Measurements from ENCODE around the gene ARPP21. TPM values are rescaled to one million over a fixed set of nuclear protein-coding genes. Genes with fewer than 3 reads are reported as not detected.

ARPP21 gene
- polyA plus RNA-seq, 1 of the 3 experiments (the other 2 are of a cell fraction), result 1.6 TPM

DNA sequence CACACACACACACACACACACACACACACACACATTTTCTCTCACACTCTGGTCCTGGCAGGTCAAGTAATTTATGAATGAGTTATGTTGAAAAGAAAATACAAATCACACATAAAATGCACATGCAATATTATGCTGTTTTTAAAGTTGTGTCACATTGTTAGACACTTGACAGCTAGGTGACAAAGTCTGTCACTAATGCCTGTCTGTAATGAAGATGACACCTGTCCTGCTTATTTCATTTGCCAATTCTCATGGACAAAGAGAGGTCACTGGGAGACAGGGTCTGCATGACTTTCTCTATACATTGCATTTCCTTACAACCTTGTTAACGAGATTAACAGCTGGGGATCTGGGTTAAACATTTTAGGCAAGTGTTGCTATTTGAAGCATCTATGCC lies 71.2 kb downstream of the ARPP21 start:
- WGBS (ENCODE audit: low lambda C conversion rate), result 56% methylated on average over 1 of the region's 1 CpG
- TF ChIP-seq EP300 (IDR thresholded peaks at IDR 0.05; ENCODE audit: borderline replicate concordance in 1 of 2, low read depth in 1 of 2, low read length in 1 of 2) (no peak), SIN3A (IDR thresholded peaks at IDR 0.05; ENCODE audit: borderline replicate concordance, low read depth, low read length) (no peak), RFX5 (IDR thresholded peaks at IDR 0.05; ENCODE audit: low read length) (no peak), GATA2 (CRISPR knock-in tag; IDR thresholded peaks at IDR 0.05) (no peak), FOXJ3 (CRISPR knock-in tag; IDR thresholded peaks at IDR 0.05) (no peak), EZH2phosphoT487 (IDR thresholded peaks at IDR 0.05; ENCODE audit: borderline replicate concordance, low read depth) (no peak), RAD21 (IDR thresholded peaks at IDR 0.05; ENCODE audit: low read length) (no peak), YY1 (IDR thresholded peaks at IDR 0.05; ENCODE audit: low read depth) (no peak), CHD2 (IDR thresholded peaks at IDR 0.05; ENCODE audit: low read length, partially characterized antibody) (no peak)
- TF ChIP-seq, protein P1, sequence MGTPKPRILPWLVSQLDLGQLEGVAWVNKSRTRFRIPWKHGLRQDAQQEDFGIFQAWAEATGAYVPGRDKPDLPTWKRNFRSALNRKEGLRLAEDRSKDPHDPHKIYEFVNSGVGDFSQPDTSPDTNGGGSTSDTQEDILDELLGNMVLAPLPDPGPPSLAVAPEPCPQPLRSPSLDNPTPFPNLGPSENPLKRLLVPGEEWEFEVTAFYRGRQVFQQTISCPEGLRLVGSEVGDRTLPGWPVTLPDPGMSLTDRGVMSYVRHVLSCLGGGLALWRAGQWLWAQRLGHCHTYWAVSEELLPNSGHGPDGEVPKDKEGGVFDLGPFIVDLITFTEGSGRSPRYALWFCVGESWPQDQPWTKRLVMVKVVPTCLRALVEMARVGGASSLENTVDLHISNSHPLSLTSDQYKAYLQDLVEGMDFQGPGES (IDR thresholded peaks at IDR 0.05; ENCODE audit: low read depth, low read length), result no peak
- TF ChIP-seq, protein P2, sequence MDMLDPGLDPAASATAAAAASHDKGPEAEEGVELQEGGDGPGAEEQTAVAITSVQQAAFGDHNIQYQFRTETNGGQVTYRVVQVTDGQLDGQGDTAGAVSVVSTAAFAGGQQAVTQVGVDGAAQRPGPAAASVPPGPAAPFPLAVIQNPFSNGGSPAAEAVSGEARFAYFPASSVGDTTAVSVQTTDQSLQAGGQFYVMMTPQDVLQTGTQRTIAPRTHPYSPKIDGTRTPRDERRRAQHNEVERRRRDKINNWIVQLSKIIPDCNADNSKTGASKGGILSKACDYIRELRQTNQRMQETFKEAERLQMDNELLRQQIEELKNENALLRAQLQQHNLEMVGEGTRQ (IDR thresholded peaks at IDR 0.05; ENCODE audit: borderline replicate concordance, low read depth, low read length), result no peak
- TF ChIP-seq, protein P3, sequence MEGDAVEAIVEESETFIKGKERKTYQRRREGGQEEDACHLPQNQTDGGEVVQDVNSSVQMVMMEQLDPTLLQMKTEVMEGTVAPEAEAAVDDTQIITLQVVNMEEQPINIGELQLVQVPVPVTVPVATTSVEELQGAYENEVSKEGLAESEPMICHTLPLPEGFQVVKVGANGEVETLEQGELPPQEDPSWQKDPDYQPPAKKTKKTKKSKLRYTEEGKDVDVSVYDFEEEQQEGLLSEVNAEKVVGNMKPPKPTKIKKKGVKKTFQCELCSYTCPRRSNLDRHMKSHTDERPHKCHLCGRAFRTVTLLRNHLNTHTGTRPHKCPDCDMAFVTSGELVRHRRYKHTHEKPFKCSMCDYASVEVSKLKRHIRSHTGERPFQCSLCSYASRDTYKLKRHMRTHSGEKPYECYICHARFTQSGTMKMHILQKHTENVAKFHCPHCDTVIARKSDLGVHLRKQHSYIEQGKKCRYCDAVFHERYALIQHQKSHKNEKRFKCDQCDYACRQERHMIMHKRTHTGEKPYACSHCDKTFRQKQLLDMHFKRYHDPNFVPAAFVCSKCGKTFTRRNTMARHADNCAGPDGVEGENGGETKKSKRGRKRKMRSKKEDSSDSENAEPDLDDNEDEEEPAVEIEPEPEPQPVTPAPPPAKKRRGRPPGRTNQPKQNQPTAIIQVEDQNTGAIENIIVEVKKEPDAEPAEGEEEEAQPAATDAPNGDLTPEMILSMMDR (IDR thresholded peaks at IDR 0.05), result no peak
- Histone ChIP-seq H3K36me3 (replicated peaks in 1 of 2; ENCODE audit: control insufficient read depth in 1 of 2, insufficient read depth in 2 of 2, low read length in 1 of 2) (no peaks in the 10 kb centered on the region), H3K27me3 (ENCODE audit: insufficient read depth) (no peaks in the 10 kb centered on the region), H3K4me3 (ENCODE audit: low read depth in 2 of 2, low read length in 1 of 2) (no peak overlapping the region), H3K9me3 (no peaks in the 10 kb centered on the region), H3K79me2 (ENCODE audit: insufficient read depth) (no peaks in the 10 kb centered on the region), H3K9ac (no peak overlapping the region), H4K20me1 (ENCODE audit: insufficient read depth) (no peaks in the 10 kb centered on the region), H3K9me2 (no peaks in the 10 kb centered on the region), H3K27ac (ENCODE audit: low read depth in 2 of 2, low read length in 1 of 2) (no peak overlapping the region), H3F3A (replicated peaks; ENCODE audit: insufficient read depth) (peaks cover 5% of the 10 kb centered on the region), H3K4me1 (ENCODE audit: control insufficient read depth in 1 of 2, insufficient read depth in 2 of 2, low read depth in 1 of 2, low read length in 1 of 2) (no peaks in the 10 kb centered on the region), H3K4me2 (no peak overlapping the region), H2AFZ (ENCODE audit: low read depth) (no peak overlapping the region)
- ChIA-PET CTCF (interaction anchor here (1.4 kb wide), 1 partner anchor 10 kb away, joined by 6 read pairs; no protein-coding TSS in a partner anchor), POLR2A (no interaction called here)
- DNase-seq, result no peak

DNA sequence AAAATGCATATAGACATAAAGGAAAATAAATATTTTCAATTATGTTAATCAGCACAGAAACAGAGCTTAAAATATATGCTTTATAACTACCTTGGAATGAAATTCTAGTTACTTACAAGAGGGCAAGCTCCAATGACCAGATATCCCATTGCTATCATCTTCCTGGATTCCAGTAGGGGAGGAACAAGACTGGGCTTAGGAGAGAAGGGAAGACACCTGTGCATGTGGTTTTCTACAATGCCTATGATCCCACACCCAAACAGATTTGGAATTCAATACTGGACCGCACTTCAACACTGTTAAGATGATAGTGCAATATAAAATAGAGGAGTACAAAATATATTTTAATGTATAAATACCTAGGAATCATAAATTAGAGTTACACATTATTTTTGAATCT lies 79.6 kb downstream of the ARPP21 start:
- no peak for DNase-seq
- Histone ChIP-seq H3K27ac (ENCODE audit: low read depth in 2 of 2, low read length in 1 of 2) (no peak overlapping the region), H3K4me3 (ENCODE audit: low read depth in 2 of 2, low read length in 1 of 2) (no peak overlapping the region), H3F3A (replicated peaks; ENCODE audit: insufficient read depth) (no peaks in the 10 kb centered on the region), H3K79me2 (ENCODE audit: insufficient read depth) (no peaks in the 10 kb centered on the region), H4K20me1 (ENCODE audit: insufficient read depth) (no peaks in the 10 kb centered on the region), H3K9ac (no peak overlapping the region), H3K36me3 (replicated peaks in 1 of 2; ENCODE audit: control insufficient read depth in 1 of 2, insufficient read depth in 2 of 2, low read length in 1 of 2) (no peaks in the 10 kb centered on the region), H3K27me3 (ENCODE audit: insufficient read depth) (no peaks in the 10 kb centered on the region), H2AFZ (ENCODE audit: low read depth) (no peak overlapping the region), H3K9me3 (no peaks in the 10 kb centered on the region), H3K4me1 (ENCODE audit: control insufficient read depth in 1 of 2, insufficient read depth in 2 of 2, low read depth in 1 of 2, low read length in 1 of 2) (peaks cover 0 to 5% of the 10 kb centered on the region in 2 experiments; a peak in 2 of 4 replicates), H3K9me2 (no peaks in the 10 kb centered on the region), H3K4me2 (no peak overlapping the region)
- POLR2A ChIA-PET, result no interaction called here
- CTCF ChIA-PET, result interaction anchor here (0.6 kb wide), 1 partner anchor 281 kb away, joined by 3 read pairs; no protein-coding TSS in a partner anchor
- WGBS (ENCODE audit: low lambda C conversion rate), result 78% methylated on average over 1 of the region's 1 CpG
- TF ChIP-seq, protein P4, sequence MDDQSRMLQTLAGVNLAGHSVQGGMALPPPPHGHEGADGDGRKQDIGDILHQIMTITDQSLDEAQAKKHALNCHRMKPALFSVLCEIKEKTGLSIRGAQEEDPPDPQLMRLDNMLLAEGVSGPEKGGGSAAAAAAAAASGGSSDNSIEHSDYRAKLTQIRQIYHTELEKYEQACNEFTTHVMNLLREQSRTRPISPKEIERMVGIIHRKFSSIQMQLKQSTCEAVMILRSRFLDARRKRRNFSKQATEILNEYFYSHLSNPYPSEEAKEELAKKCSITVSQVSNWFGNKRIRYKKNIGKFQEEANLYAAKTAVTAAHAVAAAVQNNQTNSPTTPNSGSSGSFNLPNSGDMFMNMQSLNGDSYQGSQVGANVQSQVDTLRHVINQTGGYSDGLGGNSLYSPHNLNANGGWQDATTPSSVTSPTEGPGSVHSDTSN (IDR thresholded peaks at IDR 0.05), result no peak
- TF ChIP-seq FOXM1 (IDR thresholded peaks at IDR 0.05; ENCODE audit: low read depth), result no peak
- TF ChIP-seq EZH2phosphoT487 (IDR thresholded peaks at IDR 0.05; ENCODE audit: borderline replicate concordance, low read depth), result no peak
- no peak for TF ChIP-seq RAD21 (IDR thresholded peaks at IDR 0.05; ENCODE audit: low read length)
- TF ChIP-seq MXI1 (IDR thresholded peaks at IDR 0.05; ENCODE audit: low read depth, low read length), result no peak
- TF ChIP-seq TCF12 (IDR thresholded peaks at IDR 0.05), result no peak
- TF ChIP-seq SIN3A (IDR thresholded peaks at IDR 0.05; ENCODE audit: borderline replicate concordance, low read depth, low read length), result no peak
- TF ChIP-seq RCOR1 (IDR thresholded peaks at IDR 0.05; ENCODE audit: low read length), result no peak
- TF ChIP-seq ELF1 (IDR thresholded peaks at IDR 0.05), result no peak
- no peak for TF ChIP-seq POLR2AphosphoS5 (IDR thresholded peaks at IDR 0.05; ENCODE audit: low read depth, low read length)
- TF ChIP-seq, protein P5, sequence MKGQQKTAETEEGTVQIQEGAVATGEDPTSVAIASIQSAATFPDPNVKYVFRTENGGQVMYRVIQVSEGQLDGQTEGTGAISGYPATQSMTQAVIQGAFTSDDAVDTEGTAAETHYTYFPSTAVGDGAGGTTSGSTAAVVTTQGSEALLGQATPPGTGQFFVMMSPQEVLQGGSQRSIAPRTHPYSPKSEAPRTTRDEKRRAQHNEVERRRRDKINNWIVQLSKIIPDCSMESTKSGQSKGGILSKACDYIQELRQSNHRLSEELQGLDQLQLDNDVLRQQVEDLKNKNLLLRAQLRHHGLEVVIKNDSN (IDR thresholded peaks at IDR 0.05; ENCODE audit: borderline replicate concordance, low read depth), result no peak
- no peak for TF ChIP-seq CHD2 (IDR thresholded peaks at IDR 0.05; ENCODE audit: low read length, partially characterized antibody)
- no peak for TF ChIP-seq NRF1 (IDR thresholded peaks at IDR 0.05; ENCODE audit: low read depth, low read length)
- no peak for TF ChIP-seq TAF1 (IDR thresholded peaks at IDR 0.05; ENCODE audit: borderline replicate concordance, low read depth, low read length)

All from SK-N-SH (cell line).